HepG2 (cell line): Measurements from ENCODE around the gene TNS4. TPM values are rescaled to one million over a fixed set of nuclear protein-coding genes. Genes with fewer than 3 reads are reported as not detected.

Experiments used
- LBX2 ChIP-seq: sonication (generic); formaldehyde crosslinking; IDR thresholded peaks from 2 replicates; pipeline ENCODE4 v1.5.0; 2020; ENCODE audit warnings: missing genetic modification reagents, mild to moderate bottlenecking, borderline replicate concordance
- PAXIP1 ChIP-seq: sonication (generic); formaldehyde crosslinking; conservative IDR thresholded peaks from 2 replicates; pipeline ENCODE4 v1.4.0; 2020; ENCODE audit warnings: mild to moderate bottlenecking, missing genetic modification reagents, moderate library complexity
- SP4 ChIP-seq: sonication (generic); formaldehyde crosslinking; IDR thresholded peaks from 2 replicates; pipeline ENCODE4 v1.8.1; 2023; ENCODE audit warnings: mild to moderate bottlenecking, missing genetic modification reagents
- THAP8 ChIP-seq: sonication (generic); formaldehyde crosslinking; IDR thresholded peaks from 2 replicates; pipeline ENCODE4 v1.5.1; 2020; ENCODE audit warnings: missing genetic modification reagents, mild to moderate bottlenecking, borderline replicate concordance
- ZMYM2 ChIP-seq: sonication (generic); formaldehyde crosslinking; IDR thresholded peaks from 2 replicates; pipeline ENCODE4 v1.8.0; 2022; ENCODE audit warnings: mild to moderate bottlenecking, missing genetic modification reagents
- ZNF646 ChIP-seq: sonication (generic); formaldehyde crosslinking; IDR thresholded peaks from 2 replicates; pipeline ENCODE4 v1.9.0; 2021; ENCODE audit warnings: mild to moderate bottlenecking, missing genetic modification reagents
- polyA plus RNA-seq, 8 experiments: library from polyadenylated mRNA; depleted of rRNA in 3 of 8; stranded (reverse) in 7 of 8; unstranded in 1 of 8; fragments of >200 nt; fragmentation: Illumina TruSeq in 4 of 8; extraction: Trizol in 4 of 8; gene quantifications; 2 replicates each; pipeline versions ENCODE4 v1.2.1 to v1.2.3, GENCODE V29; 2011 to 2016; ENCODE audit warnings: low read depth in 4 of 8, missing spikeins in 1 of 8, mixed read lengths in 1 of 8; ENCODE audit not compliant: insufficient read depth in 1 of 8
- total RNA-seq, 5 experiments: library from RNA; depleted of rRNA; stranded (reverse); fragments of >200 nt; fragmentation: Illumina TruSeq; extraction: Trizol; gene quantifications; 2 replicates each; pipeline ENCODE4 v1.2.3, GENCODE V29; 2016; ENCODE audit warnings: low read depth in 1 of 5

TNS4 gene
- total and polyA plus RNA-seq, 2 of the 13 experiments (the other 11 are each of a cell fraction or from before 2014, with no cell fraction given), result 0.58 to 2.1 TPM

GRCh38 chr17:40464392-40464855, 37.0 kb downstream of the TNS4 start (continued):
- TF ChIP-seq ZNF646 (CRISPR knock-in tag), result no peak
- no peak for TF ChIP-seq SP4 (CRISPR knock-in tag)
- no peak for TF ChIP-seq ZMYM2
- no peak for TF ChIP-seq PAXIP1 (CRISPR knock-in tag)
- no peak for TF ChIP-seq THAP8
- no peak for TF ChIP-seq LBX2 (CRISPR knock-in tag)
